SK-N-SH treated with all-trans-retinoic acid at 6 μM for 48 hours (cell line): ENCODE data around the gene FGF21.
"Not testable (repeated sequence)": the region's sequence is repeated elsewhere in the genome, so short reads cannot be mapped to it uniquely, and the experiment has no call there.

Source experiments
- ATAC-seq: fragments of 200-7000 bp; cut with Tn5 transposase; 3 replicates; pipeline ENCODE4 v1.9.1; 2020; ENCODE audit warnings: mild to moderate bottlenecking, moderate library complexity
- ARNTL ChIP-seq: fragments of 450-650 bp; formaldehyde crosslinking; IDR thresholded peaks from 2 replicates; pipeline ENCODE4 v1.5.0; 2020; ENCODE audit warnings: low read depth, mild to moderate bottlenecking, moderate library complexity, borderline replicate concordance
- BACH2 ChIP-seq: fragments of 250-450 bp; sonication (Bioruptor Pico); IDR thresholded peaks from 2 replicates; pipeline ENCODE4 v1.9.0; 2021; ENCODE audit warnings: mild to moderate bottlenecking, borderline replicate concordance
- CSRNP3 ChIP-seq: fragments of 250-450 bp; sonication (Bioruptor Pico); IDR thresholded peaks from 2 replicates; pipeline ENCODE4 v1.5.1; 2021; ENCODE audit warnings: mild to moderate bottlenecking, moderate library complexity
- ESRRG ChIP-seq: fragments of 250-450 bp; sonication (Bioruptor Pico); IDR thresholded peaks from 2 replicates; pipeline ENCODE4 v1.6.1; 2021; ENCODE audit warnings: mild to moderate bottlenecking
- GLIS3 ChIP-seq: fragments of 250-450 bp; sonication (Bioruptor Pico); IDR thresholded peaks from 2 replicates; pipeline ENCODE4 v1.5.0; 2020; ENCODE audit warnings: mild to moderate bottlenecking, moderate library complexity
- OSR1 ChIP-seq: fragments of 250-450 bp; sonication (Bioruptor Pico); IDR thresholded peaks from 2 replicates; pipeline ENCODE4 v1.8.0; 2022; ENCODE audit warnings: moderate library complexity, mild to moderate bottlenecking, inconsistent platforms
- POU6F1 ChIP-seq: fragments of 250-450 bp; sonication (Bioruptor Pico); IDR thresholded peaks from 2 replicates; pipeline ENCODE4 v1.8.0; 2021; ENCODE audit warnings: low read depth, mild to moderate bottlenecking, moderate library complexity, borderline replicate concordance
- PPARA ChIP-seq: fragments of 250-450 bp; sonication (Bioruptor Pico); IDR thresholded peaks from 2 replicates; pipeline ENCODE4 v1.5.0; 2020; ENCODE audit warnings: mild to moderate bottlenecking, borderline replicate concordance
- RARB ChIP-seq: fragments of 250-450 bp; sonication (Bioruptor Pico); IDR thresholded peaks from 2 replicates; pipeline ENCODE4 v1.8.0; 2021; ENCODE audit warnings: mild to moderate bottlenecking, moderate library complexity
- SNAI2 ChIP-seq: fragments of 250-450 bp; sonication (Bioruptor Pico); IDR thresholded peaks from 2 replicates; pipeline ENCODE4 v1.5.0; 2020; ENCODE audit warnings: mild to moderate bottlenecking, moderate library complexity
- TCF4 ChIP-seq: fragments of 250-450 bp; sonication (Bioruptor Pico); IDR thresholded peaks from 2 replicates; pipeline ENCODE4 v1.8.0; 2021; ENCODE audit warnings: mild to moderate bottlenecking, moderate library complexity, borderline replicate concordance
- TOX ChIP-seq: fragments of 250-450 bp; sonication (Bioruptor Pico); IDR thresholded peaks from 2 replicates; pipeline ENCODE4 v1.8.0; 2021; ENCODE audit warnings: mild to moderate bottlenecking, moderate library complexity, borderline replicate concordance
- TSHZ2 ChIP-seq: fragments of 250-450 bp; sonication (Bioruptor Pico); IDR thresholded peaks from 2 replicates; pipeline ENCODE4 v1.5.0; 2020; ENCODE audit warnings: mild to moderate bottlenecking, moderate library complexity
- ZC3H10 ChIP-seq: fragments of 250-450 bp; sonication (Bioruptor Pico); IDR thresholded peaks from 2 replicates; pipeline ENCODE4 v1.5.1; 2021; ENCODE audit warnings: mild to moderate bottlenecking, moderate library complexity
- ZFP3 ChIP-seq: fragments of 250-450 bp; sonication (Bioruptor Pico); IDR thresholded peaks from 2 replicates; pipeline ENCODE4 v1.5.0; 2020; ENCODE audit warnings: mild to moderate bottlenecking, moderate library complexity
- ZFP30 ChIP-seq: fragments of 450-650 bp; formaldehyde crosslinking; IDR thresholded peaks from 2 replicates; pipeline ENCODE4 v1.5.0; 2022; ENCODE audit warnings: mild to moderate bottlenecking, moderate library complexity
- ZNF565 ChIP-seq: fragments of 450-650 bp; formaldehyde crosslinking; conservative IDR thresholded peaks from 2 replicates; pipeline ENCODE4 v1.5.0; 2020; ENCODE audit warnings: low read depth, mild to moderate bottlenecking, moderate library complexity
- ZNF70 ChIP-seq: fragments of 450-650 bp; formaldehyde crosslinking; IDR thresholded peaks from 2 replicates; pipeline ENCODE4 v1.5.0; 2020; ENCODE audit warnings: mild to moderate bottlenecking, moderate library complexity
- ZNF8 ChIP-seq: fragments of 450-650 bp; formaldehyde crosslinking; IDR thresholded peaks from 2 replicates; pipeline ENCODE4 v1.5.0; 2020; ENCODE audit warnings: mild to moderate bottlenecking, moderate library complexity

The FGF21 gene

GRCh38 chr19:48716562-48717291 is 38.6 kb upstream of the FGF21 start:
- peak; percentile 5 for ATAC-seq

GRCh38 chr19:48718106-48718505 is 37.2 kb upstream of the FGF21 start:
- ATAC-seq: not testable (repeated sequence)

More at GRCh38 chr19:48716562-48717291, 38.6 kb upstream of the FGF21 start:
- TF ChIP-seq GLIS3 (CRISPR knock-in tag) (no peak), CSRNP3 (CRISPR knock-in tag) (no peak), ZNF70 (CRISPR knock-in tag) (no peak), ZFP30 (CRISPR knock-in tag) (no peak), SNAI2 (CRISPR knock-in tag) (no peak), RARB (CRISPR knock-in tag) (no peak), ARNTL (CRISPR knock-in tag) (no peak), PPARA (no peak), ZNF8 (no peak), ZNF565 (no peak)

GRCh38 chr19:48718711-48719231 is 36.6 kb upstream of the FGF21 start:
- ATAC-seq: no peak
- TF ChIP-seq CSRNP3 (CRISPR knock-in tag): no peak
- TF ChIP-seq TCF4 (CRISPR knock-in tag): no peak
- no peak for TF ChIP-seq POU6F1 (CRISPR knock-in tag)
- no peak for TF ChIP-seq GLIS3 (CRISPR knock-in tag)
- TF ChIP-seq TOX: no peak
- TF ChIP-seq BACH2: no peak
- no peak for TF ChIP-seq ESRRG (CRISPR knock-in tag)
- TF ChIP-seq OSR1 (CRISPR knock-in tag): no peak
- no peak for TF ChIP-seq ZNF70 (CRISPR knock-in tag)
- TF ChIP-seq TSHZ2 (CRISPR knock-in tag): no peak
- no peak for TF ChIP-seq PPARA

GRCh38 chr19:48719263-48720171 is 35.8 kb upstream of the FGF21 start, which contains the start of gene MAMSTR:
Gene MAMSTR (minus strand): TSS chr19:48719725. CDS start chr19:48719031, 694 bp downstream.
- TF ChIP-seq ESRRG (CRISPR knock-in tag): no peak
- no peak for TF ChIP-seq ZNF8
- TF ChIP-seq ZNF70 (CRISPR knock-in tag): no peak
- no peak for TF ChIP-seq RARB (CRISPR knock-in tag)
- TF ChIP-seq ZFP3 (CRISPR knock-in tag): no peak
- TF ChIP-seq BACH2: no peak
- no peak for TF ChIP-seq ZNF565
- no peak for TF ChIP-seq ZC3H10 (CRISPR knock-in tag)
- TF ChIP-seq TCF4 (CRISPR knock-in tag): no peak
- no peak for TF ChIP-seq PPARA
- no peak for TF ChIP-seq ZFP30 (CRISPR knock-in tag)
- ATAC-seq: no peak
